BE2C (cell line): ENCODE data around the gene KIAA1671.

ENCODE experiments used
- DNase-seq: peaks from one replicate; pipeline ENCODE4 v3.0.0-alpha.2; 2020
- H3K27me3 ChIP-seq: fragments of 250-450 bp; sonication (Bioruptor Pico); 2 replicates; pipeline ENCODE4 v1.5.1; 2020; ENCODE audit warnings: mild to moderate bottlenecking
- H3K36me3 ChIP-seq: fragments of 250-450 bp; sonication (Bioruptor Pico); 2 replicates; pipeline ENCODE4 v1.5.1; 2020; ENCODE audit warnings: mild to moderate bottlenecking
- H3K4me1 ChIP-seq: fragments of 250-450 bp; sonication (Bioruptor Pico); 2 replicates; pipeline ENCODE4 v1.5.1; 2020
- H3K4me3 ChIP-seq: 2 replicates; pipeline ENCODE4 v1.5.1; 2011; ENCODE audit warnings: low read depth, low read length
- H3K9me3 ChIP-seq: fragments of 250-450 bp; sonication (Bioruptor Pico); 2 replicates; pipeline ENCODE4 v1.5.1; 2020
- CTCF ChIP-seq: IDR thresholded peaks from 2 replicates; pipeline ENCODE4 v1.5.1; 2012; ENCODE audit warnings: mild to moderate bottlenecking, low read depth, low read length

The KIAA1671 gene

GRCh38 chr22:25030636-25031035 is 78.1 kb downstream of the KIAA1671 start:
- DNase-seq = no peak
- no peaks in the 10 kb centered on the region for H3K4me1 ChIP-seq
- no peaks in the 10 kb centered on the region for H3K9me3 ChIP-seq
- no peak for TF ChIP-seq CTCF
- no peak overlapping the region for H3K4me3 ChIP-seq
- no peaks in the 10 kb centered on the region for H3K27me3 ChIP-seq
- H3K36me3 ChIP-seq = no peaks in the 10 kb centered on the region; the same call in 1 of the 2 replicates

- no peak for TF ChIP-seq CTCF
- H3K9me3 ChIP-seq = no peaks in the 10 kb centered on the region
- H3K4me1 ChIP-seq = no peaks in the 10 kb centered on the region
- no peaks in the 10 kb centered on the region; the same call in 1 of the 2 replicates for H3K36me3 ChIP-seq
- H3K27me3 ChIP-seq = no peaks in the 10 kb centered on the region
- H3K4me3 ChIP-seq = no peak overlapping the region
- DNase-seq = no peak
These were observed 79.5 kb downstream of the KIAA1671 start for GRCh38 chr22:25032066-25032465.

- Histone ChIP-seq H3K36me3 (peaks cover 2% of the 10 kb centered on the region; the same call in 1 of the 2 replicates), H3K4me1 (no peaks in the 10 kb centered on the region), H3K4me3 (no peak overlapping the region), H3K9me3 (no peaks in the 10 kb centered on the region), H3K27me3 (no peaks in the 10 kb centered on the region)
- TF ChIP-seq CTCF = no peak
- no peak for DNase-seq
These were observed 83.2 kb downstream of the KIAA1671 start for GRCh38 chr22:25035715-25036114.

GRCh38 chr22:25038239-25038638 is 85.7 kb downstream of the KIAA1671 start:
- H3K4me1 ChIP-seq = no peaks in the 10 kb centered on the region
- H3K4me3 ChIP-seq = no peak overlapping the region
- no peaks in the 10 kb centered on the region for H3K27me3 ChIP-seq
- TF ChIP-seq CTCF = no peak
- H3K9me3 ChIP-seq = no peaks in the 10 kb centered on the region
- DNase-seq = no peak
- H3K36me3 ChIP-seq = peaks cover 2% of the 10 kb centered on the region; the same call in 1 of the 2 replicates

- no peak for DNase-seq
- no peak for TF ChIP-seq CTCF
- H3K27me3 ChIP-seq = no peaks in the 10 kb centered on the region
- H3K4me1 ChIP-seq = no peaks in the 10 kb centered on the region
- H3K9me3 ChIP-seq = no peaks in the 10 kb centered on the region
- H3K4me3 ChIP-seq = no peak overlapping the region
- H3K36me3 ChIP-seq = peaks cover 2% of the 10 kb centered on the region; the same call in 1 of the 2 replicates
These were observed 86.3 kb downstream of the KIAA1671 start for GRCh38 chr22:25038771-25039170.

- H3K9me3 ChIP-seq = no peaks in the 10 kb centered on the region
- H3K4me3 ChIP-seq = no peak overlapping the region
- no peaks in the 10 kb centered on the region for H3K4me1 ChIP-seq
- no peak for TF ChIP-seq CTCF
- H3K36me3 ChIP-seq = 0 out of 2 replicates have a peak, but pooled peaks cover 2% of the 10 kb centered on the region
- no peak for DNase-seq
- H3K27me3 ChIP-seq = no peaks in the 10 kb centered on the region
These were observed 86.7 kb downstream of the KIAA1671 start for GRCh38 chr22:25039255-25039654.
